ENCODE results near the gene MAPKAP1.

GRCh38 chr9:125443367-125443766, 263.6 kb downstream of the MAPKAP1 start:
- TF ChIP-seq SMC3 (conservative IDR thresholded peaks at IDR 0.05; ENCODE audit: poor library complexity) (no peak), CTCF (IDR thresholded peaks at IDR 0.05; ENCODE audit: poor library complexity, severe bottlenecking) (no peak), MXI1 (conservative IDR thresholded peaks at IDR 0.05; ENCODE audit: poor library complexity, severe bottlenecking) (no peak), TAF1 (IDR thresholded peaks at IDR 0.05; ENCODE audit: low read depth) (no peak)
